NCI-H1092 (cell line): ENCODE data around the gene ATPAF2.
A peak's percentile ranks its signal among the peaks of the same experiment; 100 is the strongest.
"Not testable (repeated sequence)": the region's sequence is repeated elsewhere in the genome, so short reads cannot be mapped to it uniquely, and the experiment has no call there.

ENCODE experiments used
- DNase-seq: peaks from one replicate; lab custom pipeline; 2025; lab: John Stamatoyannopoulos, UW

The ATPAF2 gene

DNA sequence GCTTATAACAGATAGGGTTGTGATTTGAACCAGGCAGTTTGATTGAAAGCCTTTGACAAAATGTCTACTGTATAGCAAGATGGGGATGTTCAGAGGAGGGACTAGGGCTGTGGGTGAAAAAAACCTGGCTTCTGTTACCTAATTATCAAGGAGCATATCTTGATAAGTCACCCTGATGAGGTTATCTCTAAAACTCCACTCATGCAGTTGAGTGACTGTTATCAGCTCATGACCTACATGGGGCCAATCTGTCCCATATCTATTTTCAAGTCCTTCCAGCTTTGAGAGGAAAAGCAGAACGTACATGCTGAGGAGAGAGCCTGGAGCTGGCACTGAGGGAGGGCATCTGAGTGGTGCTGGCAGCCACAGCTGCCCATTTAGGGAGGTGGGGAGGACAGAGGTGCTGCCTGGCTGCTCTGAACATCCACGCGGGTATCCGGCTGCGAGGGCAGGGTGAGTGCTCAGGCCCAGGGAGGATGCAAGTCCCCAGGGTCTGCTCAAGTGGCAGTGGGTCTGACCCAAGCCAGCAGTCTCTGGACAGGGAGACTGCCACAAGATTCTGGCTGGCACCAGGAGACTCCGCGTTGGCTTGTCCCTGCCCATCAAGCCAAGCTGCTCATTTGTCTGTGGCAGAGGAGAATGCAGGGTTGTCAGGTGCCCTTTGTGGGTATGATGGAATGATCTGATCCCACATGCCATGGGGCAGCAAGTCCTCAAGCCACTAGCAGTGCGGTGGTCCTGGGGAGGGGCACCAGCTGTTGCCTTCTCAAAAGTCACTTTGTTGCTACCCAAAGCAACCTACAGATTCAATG, 29.2 kb downstream of the ATPAF2 start:
- no peak for DNase-seq

DNA sequence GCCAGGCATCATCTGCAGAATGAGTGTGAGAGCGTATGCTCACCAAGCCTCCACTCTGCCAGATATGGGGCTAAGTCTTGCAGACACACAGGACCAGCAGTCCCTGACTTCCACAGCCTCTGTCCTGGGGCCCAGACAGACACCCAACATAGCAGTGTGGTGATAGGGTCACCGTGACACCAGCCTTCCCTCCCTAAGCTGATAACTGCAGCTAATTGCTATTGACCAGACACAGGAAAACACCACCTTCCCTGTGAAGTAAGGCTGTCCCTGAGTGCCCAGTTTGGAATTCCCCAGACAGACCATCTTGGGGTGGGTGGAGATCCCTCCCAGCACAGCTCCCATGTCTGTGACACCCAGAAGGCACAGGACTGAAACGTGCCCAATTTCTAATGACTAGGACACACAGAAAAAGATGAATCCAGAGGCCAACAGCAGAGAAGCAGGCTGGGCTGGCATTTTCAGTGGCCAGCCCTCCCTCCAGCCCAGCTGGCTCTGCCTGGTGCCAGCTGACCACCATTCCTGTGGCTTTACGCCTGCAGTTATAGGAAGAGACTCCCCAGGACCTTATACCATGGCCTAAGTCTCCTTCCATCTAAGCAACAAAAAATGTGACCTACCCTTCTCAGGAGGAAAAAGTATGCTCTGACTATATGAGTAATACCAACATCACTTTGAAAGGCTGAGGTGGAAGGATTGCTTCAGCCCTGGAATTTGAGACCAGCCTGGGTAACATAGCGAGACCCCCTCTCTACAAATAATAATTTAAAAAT, 30.3 kb downstream of the ATPAF2 start:
- DNase-seq: no peak

DNA sequence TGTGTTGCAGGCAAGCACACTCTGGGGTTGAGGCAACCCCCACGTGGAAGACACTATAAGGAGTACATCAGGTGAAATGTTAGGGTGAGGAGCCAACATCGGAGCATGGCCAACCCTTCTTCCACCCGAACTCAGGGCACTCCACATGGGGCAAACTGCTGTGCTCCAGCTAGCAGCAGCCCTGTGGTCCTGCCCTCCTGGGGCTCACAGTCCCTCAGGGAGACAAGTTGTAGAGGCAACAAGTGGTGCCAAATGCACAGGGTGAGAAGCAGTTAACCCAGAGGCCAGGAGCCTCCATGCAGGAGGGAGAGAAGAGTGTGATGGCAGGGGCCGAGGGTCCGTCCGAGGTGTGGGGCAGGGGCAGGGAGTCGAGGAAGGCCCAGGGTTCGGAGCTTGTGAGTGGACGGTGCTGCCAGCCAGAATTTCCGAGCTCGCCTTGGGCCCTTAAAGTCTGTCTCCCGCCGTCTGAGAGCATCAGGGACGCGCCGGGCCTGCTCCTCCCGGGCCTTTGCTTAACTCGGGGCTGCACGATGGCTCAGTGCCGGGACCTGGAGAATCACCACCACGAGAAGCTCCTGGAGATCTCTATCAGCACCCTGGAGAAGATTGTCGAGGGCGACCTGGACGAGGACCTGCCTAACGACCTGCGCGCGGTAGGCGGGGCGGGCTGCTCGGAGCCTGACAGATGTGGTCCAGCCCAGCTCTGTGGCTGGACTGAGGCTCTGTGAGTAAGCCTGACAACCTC, 32.3 kb downstream of the ATPAF2 start:
- no peak for DNase-seq

DNA sequence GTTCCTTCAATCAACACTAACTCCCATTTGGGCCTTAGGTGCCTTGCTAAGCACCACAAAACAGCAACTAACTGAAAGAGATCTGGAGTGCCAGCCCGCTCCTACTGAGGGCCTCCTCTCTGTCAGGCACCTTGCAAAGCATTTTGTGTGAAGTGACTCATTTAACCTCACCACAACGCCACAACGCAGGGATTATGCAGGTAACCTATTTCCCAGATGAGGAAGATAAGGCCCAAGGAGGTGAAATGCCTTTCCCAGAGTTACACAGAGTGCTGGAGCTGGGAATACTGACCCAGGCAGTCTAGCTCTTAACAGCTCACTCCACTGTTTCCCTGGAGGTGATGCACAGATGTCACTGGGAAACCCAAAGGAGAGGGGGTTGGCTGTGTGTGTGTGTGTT, 33.5 kb downstream of the ATPAF2 start:
- DNase-seq: no peak

DNA sequence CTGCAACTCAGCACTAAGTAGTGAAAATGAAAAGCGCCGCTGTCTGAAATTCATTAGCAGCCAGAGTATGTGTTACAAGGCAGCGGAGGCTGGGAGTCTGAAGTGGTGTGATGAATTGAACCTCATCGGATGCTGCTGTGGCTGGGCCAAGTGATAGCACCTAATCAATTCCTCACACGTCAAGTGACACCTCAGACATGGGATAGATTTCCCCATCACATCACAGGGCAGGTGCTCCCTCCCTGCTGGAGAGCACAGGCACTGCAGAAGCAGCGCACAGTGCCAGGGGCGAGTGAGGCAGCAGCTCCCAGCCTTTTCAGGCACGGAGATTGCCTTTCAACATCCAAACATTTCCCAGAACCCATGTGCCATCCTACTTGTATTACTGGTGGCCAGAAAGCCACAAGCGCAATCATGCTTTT, 34.1 kb downstream of the ATPAF2 start:
- no peak for DNase-seq

DNA sequence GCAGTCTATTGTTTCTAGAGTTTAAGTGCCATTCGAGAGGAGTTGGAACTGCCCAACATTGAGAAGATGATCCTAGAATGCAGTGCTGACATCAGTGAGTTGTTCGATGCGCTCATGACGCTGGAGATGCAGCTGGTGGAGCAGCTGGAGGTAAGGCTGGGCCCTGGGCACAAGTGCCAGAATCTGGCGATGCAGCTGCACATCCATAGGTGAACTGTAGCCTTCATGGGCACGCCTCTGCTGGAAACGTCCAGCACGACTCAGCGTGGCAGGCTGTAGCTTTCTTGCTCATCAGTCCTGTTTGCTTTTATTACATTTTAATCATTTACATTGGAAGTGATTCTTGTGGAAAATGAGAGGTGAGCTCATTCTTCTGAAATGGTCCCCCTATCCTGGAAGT, 34.6 kb downstream of the ATPAF2 start:
- peak; percentile 31 for DNase-seq

DNA sequence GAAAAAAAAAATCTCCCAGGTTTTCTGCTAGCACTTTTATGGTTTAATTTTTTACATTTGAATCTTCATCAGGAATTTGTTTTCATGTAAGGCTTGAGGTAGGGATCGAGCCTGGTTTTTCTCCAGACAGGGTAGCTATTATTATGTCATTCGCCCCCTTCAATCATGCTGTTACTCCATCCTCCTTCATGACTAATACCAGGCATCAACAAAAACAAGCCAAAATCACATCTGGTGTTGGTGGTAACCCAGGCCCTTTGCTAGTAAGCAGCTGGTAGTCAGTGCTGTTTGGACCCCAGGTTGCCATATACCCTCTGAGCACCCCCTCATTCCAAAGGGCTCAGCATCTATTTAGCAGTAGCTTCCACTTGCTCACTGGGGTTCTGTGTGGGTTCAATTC, 36.8 kb downstream of the ATPAF2 start:
- no peak for DNase-seq

DNA sequence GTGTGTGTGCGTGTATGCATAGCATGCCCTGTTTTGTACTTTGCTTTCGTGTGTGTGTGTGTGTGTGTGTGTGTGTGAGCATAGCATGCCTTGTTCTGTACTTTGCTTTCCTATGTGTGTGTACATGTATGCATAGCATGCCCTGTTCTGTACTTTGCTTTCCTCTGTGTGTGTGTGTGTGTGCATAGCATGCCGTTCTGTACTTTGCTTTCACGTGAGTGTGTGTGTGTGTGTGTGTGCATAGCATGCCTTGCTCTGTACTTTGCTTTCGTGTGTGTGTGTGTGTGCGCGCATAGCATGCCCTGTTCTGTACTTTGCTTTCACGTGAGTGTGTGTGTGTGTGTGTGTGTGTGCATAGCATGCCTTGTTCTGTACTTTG, 38.9 kb downstream of the ATPAF2 start:
- no peak for DNase-seq

DNA sequence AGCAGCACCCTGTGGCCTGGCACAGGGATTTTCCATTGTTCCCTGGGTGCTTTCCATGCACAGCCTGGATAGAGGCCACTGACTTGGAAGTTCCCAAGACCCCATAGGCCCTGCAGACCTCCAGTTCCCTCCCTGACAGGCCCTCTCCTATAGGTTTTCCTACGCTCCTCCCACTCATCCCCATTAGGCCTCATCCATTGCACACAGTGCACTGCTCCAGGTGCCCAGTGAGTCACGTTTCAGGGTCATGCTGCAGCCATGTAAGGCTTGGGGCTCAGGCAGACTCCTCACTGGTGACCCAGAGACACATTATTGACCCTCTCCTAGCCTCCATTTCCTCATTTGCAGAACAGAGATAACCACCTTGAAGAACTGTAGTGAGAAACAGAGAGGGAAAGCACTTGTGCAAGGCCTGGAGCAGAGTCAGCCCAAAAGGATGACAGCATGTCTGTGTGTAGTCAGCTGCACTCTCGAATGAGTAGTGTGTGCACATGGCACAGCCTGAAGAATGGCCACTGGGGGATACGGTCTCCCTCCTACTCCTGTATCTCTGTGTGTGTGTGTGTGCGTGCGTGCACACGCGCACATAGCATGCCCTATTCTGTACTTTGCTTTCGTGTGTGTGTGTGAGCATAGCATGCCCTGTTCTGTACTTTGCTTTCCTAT, 39.5 kb downstream of the ATPAF2 start:
- no peak for DNase-seq

DNA sequence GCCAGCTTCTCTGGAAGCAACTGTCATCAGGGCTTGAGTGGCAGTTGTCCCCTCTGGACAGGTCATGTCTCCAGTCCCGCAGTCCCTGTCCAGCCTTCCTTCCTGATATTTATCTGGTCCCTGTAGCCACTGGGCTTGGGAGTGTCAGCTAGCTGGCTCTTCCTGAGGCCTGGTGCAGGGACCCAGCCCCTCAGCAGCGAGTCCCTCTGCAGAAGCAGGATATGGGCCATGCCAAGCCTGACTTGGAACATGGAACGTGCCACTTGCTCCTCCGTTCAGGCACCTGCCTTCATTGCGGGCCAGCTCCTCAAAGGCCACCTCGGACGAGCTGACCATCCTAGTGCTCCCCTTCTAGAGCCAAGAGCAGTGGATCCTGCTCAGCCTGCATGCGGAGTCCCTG, 40.0 kb downstream of the ATPAF2 start:
- DNase-seq: no peak

DNA sequence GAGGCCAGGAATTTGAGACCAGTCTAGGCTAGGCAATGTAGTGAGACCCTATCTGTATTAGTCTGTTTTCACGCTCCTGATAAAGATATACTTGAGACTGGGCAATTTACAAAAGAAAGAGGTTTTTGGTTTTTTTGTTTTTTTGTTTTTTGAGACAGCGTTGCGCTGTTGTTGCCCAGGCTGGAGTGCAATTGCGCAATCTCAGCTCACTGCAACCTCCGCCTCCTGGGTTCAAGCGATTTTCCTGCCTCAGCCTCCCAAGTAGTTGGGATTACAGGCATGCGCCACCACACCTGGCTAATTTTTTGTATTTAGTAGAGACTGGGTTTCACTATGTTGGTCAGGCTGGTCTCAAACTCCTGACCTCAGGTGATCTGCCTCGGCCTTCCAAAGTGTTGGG, 43.1 kb downstream of the ATPAF2 start:
- not testable (repeated sequence) for DNase-seq

DNA sequence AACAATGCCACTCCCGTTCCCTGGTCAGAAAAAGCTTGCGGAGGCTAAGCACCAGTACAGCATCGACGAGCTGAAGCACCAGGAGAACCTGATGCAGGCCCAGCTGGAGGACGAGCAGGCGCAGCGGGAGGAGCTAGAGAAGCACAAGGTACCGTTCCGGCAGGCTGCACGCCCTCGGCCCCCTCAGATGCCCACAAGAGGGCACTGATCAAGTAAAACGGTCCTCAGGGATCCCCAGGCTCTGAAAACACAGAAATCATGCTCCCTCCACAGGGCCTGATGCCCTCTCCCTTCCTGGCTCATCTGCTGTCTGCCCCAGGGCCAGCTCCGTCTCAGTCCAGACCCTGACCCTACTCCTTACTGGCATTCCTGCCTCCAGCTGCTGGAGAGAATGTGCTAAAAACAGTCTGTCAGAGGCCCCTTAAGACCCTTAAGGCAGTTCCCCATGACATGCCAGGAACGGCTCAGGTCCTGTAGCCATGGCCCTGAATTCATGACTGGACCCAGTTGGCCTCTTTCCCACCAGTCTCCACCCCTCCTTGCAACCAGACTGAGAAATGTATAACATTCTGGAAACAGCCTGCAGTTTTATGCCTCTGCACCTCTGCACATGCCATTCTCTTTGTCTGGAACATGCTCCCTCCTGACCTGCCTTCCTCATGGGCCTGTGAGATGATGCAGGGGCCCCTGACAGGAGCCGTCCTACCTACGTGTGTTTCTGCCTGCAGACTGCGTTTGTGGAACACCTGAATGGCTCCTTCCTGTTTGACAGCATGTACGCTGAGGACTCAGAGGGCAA, 44.5 kb downstream of the ATPAF2 start:
- DNase-seq: no peak

DNA sequence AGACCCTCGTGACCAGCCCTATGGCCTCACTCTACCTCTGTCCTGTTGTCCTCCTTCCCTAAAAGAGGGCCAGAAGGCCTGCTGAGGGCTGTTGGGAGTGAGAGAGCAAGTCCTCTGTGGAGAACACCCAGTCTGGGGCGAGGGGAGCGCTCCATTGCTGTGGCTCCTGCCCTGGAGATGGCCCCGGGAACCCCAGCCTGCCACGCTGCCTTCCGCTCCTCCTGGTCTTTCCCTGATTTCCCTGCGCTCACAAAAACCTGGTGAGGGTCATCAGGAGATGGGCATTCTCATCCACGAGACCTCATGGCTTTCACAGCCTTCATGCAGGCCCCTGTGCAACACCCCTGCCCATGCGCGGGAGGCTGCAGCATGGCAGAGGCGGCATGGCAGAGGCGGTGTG, 45.1 kb downstream of the ATPAF2 start:
- DNase-seq: no peak

DNA sequence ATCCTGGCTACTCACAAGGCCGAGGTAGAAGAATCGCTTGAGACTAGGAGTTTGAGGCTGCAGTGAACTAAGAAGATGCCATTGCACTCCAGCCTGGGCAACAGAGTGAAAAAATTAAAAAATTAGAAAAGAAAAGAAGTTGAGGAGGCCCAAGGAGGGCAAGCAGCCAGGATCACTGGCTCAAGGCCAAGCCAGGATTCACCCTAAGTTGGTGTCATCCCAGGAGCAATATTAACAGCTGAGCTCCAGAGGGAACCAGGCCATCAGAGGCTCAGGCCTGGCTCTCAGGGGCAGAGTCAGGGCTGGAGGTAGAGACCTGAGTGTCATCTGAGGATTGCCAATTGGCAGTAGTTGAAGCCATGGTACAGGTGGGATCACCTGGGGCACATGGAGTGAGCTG, 45.6 kb downstream of the ATPAF2 start:
- DNase-seq: no peak

DNA sequence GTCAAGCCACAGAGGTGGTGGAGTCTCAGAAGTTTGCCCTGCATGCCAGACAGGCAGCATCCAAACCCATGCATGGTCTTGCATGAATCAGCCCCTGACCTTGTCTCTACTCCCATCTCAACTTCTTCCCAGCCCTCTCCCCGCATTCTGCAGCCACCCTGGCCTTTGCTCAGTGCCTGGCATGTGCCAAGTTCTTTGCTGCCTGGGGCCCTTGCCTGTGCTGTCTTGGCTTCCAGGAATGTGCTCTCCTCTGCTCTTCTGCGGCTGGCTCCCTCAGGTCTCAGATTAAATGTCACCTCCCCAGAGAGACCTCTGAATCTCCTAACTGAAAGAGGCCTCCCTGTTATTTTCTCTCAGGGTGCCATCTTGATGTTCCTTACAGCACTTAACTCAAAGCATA, 48.7 kb downstream of the ATPAF2 start:
- no peak for DNase-seq

DNA sequence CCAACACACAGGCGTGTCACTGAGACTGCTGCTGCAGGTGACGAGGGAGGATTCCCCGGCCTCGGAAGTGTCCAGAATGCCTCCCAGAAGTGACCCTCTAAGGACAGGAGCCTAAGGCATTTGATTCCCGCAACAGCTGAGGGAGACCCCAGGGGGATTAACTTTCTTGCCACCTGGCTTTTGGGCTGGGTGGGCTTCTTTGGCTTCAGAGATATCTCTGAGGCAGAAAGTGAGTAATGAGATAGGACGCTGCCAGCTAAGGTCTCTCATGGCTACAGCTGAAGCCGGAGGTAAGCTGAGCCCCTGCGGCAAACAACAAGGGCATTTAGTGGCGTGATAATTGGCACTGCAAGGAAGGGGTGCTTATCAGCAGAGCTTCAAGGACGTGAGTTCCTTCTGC, 49.4 kb downstream of the ATPAF2 start:
- no peak for DNase-seq

DNA sequence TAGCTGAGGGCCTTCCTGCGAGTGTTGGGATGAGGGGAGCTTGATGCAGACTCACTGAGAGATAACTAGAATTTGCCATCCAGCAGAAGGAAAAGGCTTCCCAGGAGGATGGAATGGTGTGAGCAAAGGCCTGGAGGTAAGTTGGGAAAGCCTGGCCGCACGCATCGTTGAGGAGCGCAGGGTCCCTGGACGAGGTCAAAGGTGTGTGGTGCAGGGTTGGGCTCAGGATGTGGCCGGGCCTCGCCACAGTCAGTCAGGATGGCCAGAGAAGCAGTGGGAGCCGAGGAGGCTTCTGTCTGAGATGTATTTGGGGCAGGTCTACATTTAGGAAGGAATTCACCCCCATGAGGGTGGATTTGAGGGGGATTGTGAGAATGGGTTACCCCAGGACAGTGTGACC, 49.9 kb downstream of the ATPAF2 start:
- no peak for DNase-seq

DNA sequence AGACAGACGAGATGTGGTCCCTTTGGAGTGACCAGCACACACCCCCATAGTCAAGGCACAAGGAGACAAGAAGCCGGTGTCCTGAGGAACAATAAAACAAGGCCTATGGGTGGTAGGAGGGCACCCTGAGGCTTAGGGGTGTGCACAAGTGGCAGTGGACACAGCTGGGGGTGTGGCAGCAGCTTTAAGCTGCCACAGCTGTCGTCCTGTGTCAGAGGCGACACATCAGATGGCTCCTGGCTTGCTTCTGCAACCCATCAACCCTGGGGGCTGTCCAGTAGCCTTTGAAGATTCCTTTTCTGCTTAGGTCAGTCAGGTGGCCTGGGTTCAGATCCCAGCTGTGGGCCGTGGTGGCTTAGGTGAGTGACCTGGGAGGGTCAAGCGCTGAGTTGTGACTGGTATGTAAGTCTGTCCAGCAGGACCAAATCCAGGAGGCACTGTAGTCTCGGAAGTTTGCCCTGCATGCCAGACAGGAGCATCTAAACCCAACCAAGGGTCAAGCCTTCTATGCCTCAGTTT, 50.5 kb downstream of the ATPAF2 start:
- DNase-seq: no peak

DNA sequence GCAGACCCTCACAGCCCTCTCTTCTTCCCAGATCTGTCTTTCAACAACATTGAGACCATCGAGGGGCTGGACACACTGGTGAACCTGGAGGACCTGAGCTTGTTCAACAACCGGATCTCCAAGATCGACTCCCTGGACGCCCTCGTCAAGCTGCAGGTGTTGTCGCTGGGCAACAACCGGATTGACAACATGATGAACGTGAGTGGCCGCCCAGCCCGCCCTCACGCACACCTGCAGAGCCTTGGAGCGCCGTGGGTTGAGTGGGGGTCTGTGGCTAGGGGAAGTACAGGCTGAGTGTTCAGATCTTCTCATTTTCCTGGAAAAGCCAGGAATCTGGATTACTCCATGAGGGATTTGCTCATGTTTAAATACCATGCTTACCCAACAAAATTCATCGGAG, 51.1 kb downstream of the ATPAF2 start:
- DNase-seq: no peak

DNA sequence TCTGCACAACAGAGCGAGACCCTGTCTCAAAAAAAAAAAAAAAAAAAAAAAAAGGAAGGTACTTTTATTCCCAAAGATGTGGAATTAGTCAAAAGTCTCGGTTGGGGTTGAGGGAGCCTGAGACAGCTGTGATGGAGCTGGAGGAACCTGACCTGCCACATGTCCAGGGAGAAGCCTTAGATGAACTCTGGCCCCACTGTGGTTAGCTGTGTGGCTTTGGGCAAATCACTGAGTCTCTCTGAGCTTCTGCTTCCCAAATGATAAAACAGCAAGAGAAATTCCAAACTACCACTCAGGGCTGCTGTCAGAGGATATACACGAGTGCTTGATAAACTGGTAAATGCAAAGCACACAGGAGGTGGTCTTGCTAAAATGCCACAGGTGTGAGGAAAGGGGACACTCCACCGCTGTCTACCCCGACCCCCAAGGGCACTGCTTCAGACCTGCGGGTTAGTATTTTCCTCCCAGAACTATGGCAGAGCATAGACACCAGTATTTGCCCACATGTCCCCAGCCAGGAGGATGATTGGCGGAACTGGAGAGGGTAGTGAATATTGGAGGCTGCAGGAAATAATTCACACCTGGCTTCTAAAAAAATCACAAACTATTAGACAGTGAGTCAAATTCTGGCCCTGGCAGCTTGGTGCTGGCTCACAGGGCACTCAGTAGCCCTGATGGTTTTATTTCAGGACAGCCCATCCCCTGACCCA, 51.6 kb downstream of the ATPAF2 start:
- DNase-seq: no peak

DNA sequence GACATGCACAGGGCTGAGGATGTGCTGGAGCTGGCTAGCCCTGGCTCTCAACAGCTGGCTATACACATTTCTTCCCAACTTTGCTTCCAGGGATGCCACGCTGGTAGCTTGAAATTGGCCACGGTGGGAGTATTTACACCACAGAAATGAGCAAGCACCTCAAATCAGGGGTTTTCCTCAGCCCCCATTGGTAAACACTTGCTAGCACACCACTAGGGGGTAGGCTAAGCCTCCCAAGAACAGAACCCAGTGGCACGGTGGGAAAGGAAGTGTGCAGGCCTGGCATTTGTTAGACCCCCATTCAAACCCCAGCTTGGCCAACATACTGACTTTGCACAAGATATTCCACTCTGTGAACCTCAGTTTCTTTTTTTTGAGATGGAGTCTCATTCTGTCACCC, 53.4 kb downstream of the ATPAF2 start:
- no peak for DNase-seq
